ENCODE measurements around the gene SLC11A1. TPM values are rescaled to one million over a fixed set of nuclear protein-coding genes. Genes with fewer than 3 reads are reported as not detected.

SLC11A1 gene
- total RNA-seq, 1 donor from 2014 or later, result 36.6 TPM

GRCh38 chr2:218401890-218402289, 19.8 kb downstream of the SLC11A1 start:
- Histone ChIP-seq H3K4me1 (peaks cover 70% of the 10 kb centered on the region), H3K4me3 (peak overlapping the region; percentile 79 to 90), H3K27ac (peak overlapping the region; percentile 99), H3K36me3 (peaks cover 0 to 41% of the 10 kb centered on the region in 2 donors), H3K9me3 (no peaks in the 10 kb centered on the region), H3K27me3 (no peaks in the 10 kb centered on the region)
- intact Hi-C loops (cut with DNase I), result loop anchor here (2.0 to 10.0 kb wide), 3 partner anchors 69 to 243 kb away; partner anchors contain the start of genes CNOT9 and USP37
- no peak for DNase-seq (ENCODE audit: extremely low spot score in 2 of 2)
- TF ChIP-seq POLR2AphosphoS5 (IDR thresholded peaks at IDR 0.05; ENCODE audit: insufficient read depth in 1 of 2, low read depth in 1 of 2) (no peak), POLR2A (IDR thresholded peaks at IDR 0.05) (no peak), CTCF (IDR thresholded peaks at IDR 0.05) (no peak)

- Histone ChIP-seq H3K9me3 (no peaks in the 10 kb centered on the region), H3K27ac (peak overlapping the region; percentile 99), H3K27me3 (no peaks in the 10 kb centered on the region), H3K4me3 (no peak overlapping the region), H3K36me3 (peaks cover 0 to 41% of the 10 kb centered on the region in 2 donors), H3K4me1 (peaks cover 70% of the 10 kb centered on the region)
- intact Hi-C loops (cut with DNase I), result loop anchor here (2.0 to 10.0 kb wide), 3 partner anchors 68 to 242 kb away; partner anchors contain the start of genes CNOT9 and USP37
- TF ChIP-seq POLR2A (IDR thresholded peaks at IDR 0.05) (no peak), CTCF (IDR thresholded peaks at IDR 0.05) (no peak), POLR2AphosphoS5 (IDR thresholded peaks at IDR 0.05; ENCODE audit: insufficient read depth in 1 of 2, low read depth in 1 of 2) (no peak)
- DNase-seq (ENCODE audit: extremely low spot score in 2 of 2), result no peak
These were observed 20.4 kb downstream of the SLC11A1 start for GRCh38 chr2:218402491-218402901.

GRCh38 chr2:218402911-218403411, 20.9 kb downstream of the SLC11A1 start:
- no peak overlapping the region for H3K4me3 ChIP-seq
- intact Hi-C loops (cut with DNase I), result loop anchor here (2.0 to 10.0 kb wide), 3 partner anchors 68 to 242 kb away; partner anchors contain the start of genes CNOT9 and USP37
- peaks cover 70% of the 10 kb centered on the region for H3K4me1 ChIP-seq
- H3K9me3 ChIP-seq, result no peaks in the 10 kb centered on the region
- no peaks in the 10 kb centered on the region for H3K27me3 ChIP-seq
- peaks cover 0 to 41% of the 10 kb centered on the region in 2 donors for H3K36me3 ChIP-seq
- peak overlapping the region; percentile 99 for H3K27ac ChIP-seq
- no peak for TF ChIP-seq POLR2A (IDR thresholded peaks at IDR 0.05)
- TF ChIP-seq POLR2AphosphoS5 (IDR thresholded peaks at IDR 0.05; ENCODE audit: insufficient read depth in 1 of 2, low read depth in 1 of 2), result no peak
- TF ChIP-seq CTCF (IDR thresholded peaks at IDR 0.05), result no peak
- no peak for DNase-seq (ENCODE audit: extremely low spot score in 2 of 2)

GRCh38 chr2:218403810-218404209, 21.7 kb downstream of the SLC11A1 start:
- peaks cover 0 to 41% of the 10 kb centered on the region in 2 donors for H3K36me3 ChIP-seq
- no peaks in the 10 kb centered on the region for H3K27me3 ChIP-seq
- no peak overlapping the region for H3K27ac ChIP-seq
- peaks cover 69% of the 10 kb centered on the region for H3K4me1 ChIP-seq
- TF ChIP-seq POLR2A (IDR thresholded peaks at IDR 0.05) (no peak), POLR2AphosphoS5 (IDR thresholded peaks at IDR 0.05; ENCODE audit: insufficient read depth in 1 of 2, low read depth in 1 of 2) (no peak), CTCF (IDR thresholded peaks at IDR 0.05) (no peak)
- no peaks in the 10 kb centered on the region for H3K9me3 ChIP-seq
- no peak for DNase-seq (ENCODE audit: extremely low spot score in 2 of 2)
- intact Hi-C loops (cut with DNase I), result loop anchor here (2.0 to 10.0 kb wide), 3 partner anchors 67 to 241 kb away; partner anchors contain the start of genes CNOT9 and USP37
- no peak overlapping the region for H3K4me3 ChIP-seq

Data from vagina (tissue), 2 donors.